GM20431 (cell line): Measurements from ENCODE around the gene MEGF6.

Experiments
- in situ Hi-C: fragments of 300-500 bp; cut with MseI, MboI; formaldehyde crosslinking; loops from one replicate; pipeline ENCODE4 v1.15.0; 2020; ENCODE audit warnings: low sequenced_read_pairs; ENCODE audit not compliant: unreplicated experiment

MEGF6 gene

DNA sequence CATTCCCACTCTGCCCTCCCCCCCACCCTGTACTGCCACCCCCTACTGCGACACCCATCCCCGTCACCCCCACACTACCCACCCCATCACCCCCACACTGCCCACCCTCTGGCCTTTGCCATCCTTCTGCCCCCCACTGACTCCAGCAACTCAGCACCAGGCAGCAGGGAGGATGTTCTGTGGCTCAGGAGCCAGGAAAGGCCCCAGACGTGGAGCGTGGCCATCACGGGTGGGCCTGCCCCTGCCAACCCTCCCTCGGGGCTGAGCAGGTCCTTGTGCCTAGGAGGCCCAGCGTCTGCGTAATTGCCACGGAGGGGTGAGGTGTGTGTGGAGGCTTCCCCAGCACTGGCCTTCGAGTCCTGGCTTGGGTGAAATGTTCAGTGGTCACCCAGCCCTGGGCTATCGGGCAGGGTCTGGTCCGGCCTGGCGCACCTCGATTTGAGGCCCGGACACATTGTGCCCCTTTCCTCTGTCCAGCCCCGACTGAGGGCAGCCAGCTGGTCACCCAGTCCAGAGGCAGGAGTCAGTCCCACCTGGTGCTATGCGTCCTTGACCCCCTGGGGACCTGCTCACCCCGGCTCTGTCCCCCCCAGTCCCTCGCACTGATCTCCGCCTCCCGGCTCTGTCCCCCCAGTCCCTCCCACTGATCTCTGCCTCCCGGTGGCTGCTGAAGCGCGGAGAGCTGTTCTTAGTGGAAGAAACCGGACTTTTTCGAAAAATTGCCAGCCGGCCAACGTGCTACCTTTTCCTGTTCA, 133.9 kb downstream of the MEGF6 start:
- in situ Hi-C loops: no loop called here

DNA sequence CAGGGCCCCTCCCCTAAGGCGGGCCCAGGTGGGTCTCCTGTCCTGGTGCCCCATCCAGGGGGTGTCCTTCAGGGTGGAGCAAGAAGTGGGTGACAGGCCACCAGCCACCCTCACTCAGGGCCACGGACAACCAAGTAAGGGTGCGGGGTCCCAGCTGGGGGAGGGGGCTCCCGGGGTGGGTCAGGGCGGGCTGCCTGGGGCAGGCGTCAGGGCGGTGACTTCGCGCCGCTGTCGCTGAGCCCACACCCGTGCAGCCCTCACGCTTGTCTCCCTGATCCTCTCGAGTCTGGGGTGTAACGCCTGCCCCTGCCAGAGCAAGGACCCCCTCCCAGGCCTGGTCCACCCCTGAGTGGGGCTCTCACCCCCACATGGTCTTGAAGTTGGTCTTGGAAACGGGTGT, 134.6 kb downstream of the MEGF6 start:
- in situ Hi-C loops: no loop called here

GRCh38 chr1:3475839-3476573, 135.3 kb downstream of the MEGF6 start:
- in situ Hi-C loops: no loop called here

DNA sequence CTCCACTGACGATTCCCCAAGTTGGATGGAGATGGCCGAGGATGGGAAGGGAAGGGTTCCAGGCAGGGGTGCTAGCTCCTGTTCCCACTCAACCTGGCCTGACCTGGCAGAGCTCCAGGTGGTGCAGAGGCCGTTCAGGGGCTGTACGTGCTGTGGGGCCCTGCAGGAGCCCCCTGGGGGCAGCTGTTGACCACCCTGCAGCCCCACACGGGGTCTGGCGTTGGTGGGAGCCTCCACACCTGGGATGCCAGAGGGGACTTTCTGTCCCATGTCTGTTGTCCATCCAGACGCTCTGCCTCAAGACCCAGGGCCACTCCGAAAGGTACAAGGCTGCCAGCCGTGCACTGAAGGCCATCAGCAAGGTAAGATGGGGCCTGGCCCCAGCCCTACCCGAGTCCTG, 136.9 kb downstream of the MEGF6 start:
- in situ Hi-C loops: no loop called here

DNA sequence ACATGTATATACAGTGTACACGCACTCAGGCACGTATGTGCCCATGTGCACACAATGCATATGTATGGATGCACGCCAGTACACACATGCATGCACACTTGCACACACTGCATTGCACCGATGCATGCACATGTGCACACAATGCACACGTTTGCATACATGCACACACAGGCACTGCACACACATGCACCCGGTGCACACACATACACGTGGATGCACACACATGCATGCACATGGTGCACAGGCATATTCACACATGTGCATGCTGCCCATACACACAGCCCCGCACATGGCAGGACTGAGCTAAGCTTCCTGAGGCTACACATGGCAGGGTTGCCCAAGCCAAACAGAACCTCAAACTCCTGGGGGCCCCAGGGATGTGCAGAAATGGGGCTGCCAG, 137.3 kb downstream of the MEGF6 start:
- in situ Hi-C loops: no loop called here

GRCh38 chr1:3473381-3473844, 137.9 kb downstream of the MEGF6 start:
- in situ Hi-C loops: no loop called here

- in situ Hi-C loops: no loop called here
Observed at GRCh38 chr1:3472906-3473305, 138.4 kb downstream of the MEGF6 start.

DNA sequence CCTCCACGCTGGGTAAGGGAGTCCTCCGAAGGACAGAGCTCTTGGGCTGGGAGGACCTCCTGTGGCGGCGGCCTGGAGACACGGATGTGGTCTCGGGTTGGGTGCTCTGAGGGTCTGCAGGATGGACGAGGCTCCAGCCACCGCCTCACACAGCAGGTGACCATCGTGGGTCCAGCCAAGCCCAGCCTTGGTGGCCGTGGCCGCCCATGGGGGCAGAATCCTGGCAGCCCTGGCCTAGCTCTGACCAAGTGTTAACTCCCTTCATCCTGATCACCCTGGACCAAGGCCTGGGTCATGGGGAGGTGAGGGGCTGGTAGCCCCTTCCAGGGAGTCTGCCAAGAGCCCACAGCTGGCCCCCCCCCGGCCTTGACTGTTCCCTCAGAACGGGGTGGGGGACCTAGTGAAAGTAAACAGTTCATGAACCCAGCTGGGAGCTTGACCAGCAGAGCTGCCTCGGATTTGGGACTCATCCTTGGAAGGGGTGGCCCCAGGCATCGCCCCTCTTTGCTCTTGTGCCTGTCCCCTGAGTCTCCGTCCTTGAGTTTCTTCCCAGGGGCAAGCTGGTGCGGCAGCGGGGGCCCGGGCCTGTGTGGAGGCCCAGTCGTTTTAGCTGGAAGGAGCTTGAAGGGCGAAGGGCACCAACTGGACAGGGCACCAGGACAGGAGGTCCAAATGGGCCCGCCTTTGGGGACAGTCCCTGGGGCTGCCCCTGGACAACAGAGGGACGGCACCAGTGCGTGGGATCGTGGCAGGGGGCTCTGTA, 139.0 kb downstream of the MEGF6 start:
- in situ Hi-C loops: no loop called here

- in situ Hi-C loops: no loop called here
Observed at GRCh38 chr1:3471356-3472087, 139.8 kb downstream of the MEGF6 start.

DNA sequence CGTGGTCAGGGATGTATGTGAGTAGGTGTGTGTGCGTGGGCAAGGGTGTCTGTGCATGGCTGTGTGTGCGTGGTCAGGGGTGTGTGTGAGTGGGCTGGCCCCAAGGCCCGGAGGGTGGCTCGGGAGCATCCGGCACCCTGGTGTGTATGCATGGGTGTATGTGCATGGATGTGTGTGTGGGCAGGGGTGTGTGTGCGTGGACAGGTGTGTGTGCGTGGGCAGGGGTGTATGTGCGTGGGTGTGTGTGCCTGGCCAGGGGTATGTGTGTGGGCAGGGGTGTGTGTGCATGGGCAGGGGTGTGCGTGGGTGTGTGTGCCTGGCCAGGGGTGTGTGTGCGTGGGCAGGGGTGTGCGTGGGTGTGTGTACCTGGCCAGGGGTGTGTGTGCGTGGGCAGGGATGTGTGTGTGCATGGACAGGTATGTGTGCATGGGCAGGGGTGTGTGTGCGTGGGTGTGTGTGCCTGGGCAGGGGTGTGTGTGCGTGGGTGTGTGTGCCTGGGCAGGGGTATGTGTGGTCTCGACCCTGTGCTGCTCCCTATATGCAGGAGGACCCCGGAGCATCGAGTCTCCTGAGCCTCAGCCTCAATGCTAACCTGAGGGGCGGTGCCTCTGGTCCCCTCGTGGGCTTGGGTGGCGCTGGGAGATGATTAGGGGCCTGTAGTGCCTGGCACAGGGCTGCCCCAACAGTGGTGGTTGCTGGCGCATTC, 140.5 kb downstream of the MEGF6 start:
- in situ Hi-C loops: no loop called here

DNA sequence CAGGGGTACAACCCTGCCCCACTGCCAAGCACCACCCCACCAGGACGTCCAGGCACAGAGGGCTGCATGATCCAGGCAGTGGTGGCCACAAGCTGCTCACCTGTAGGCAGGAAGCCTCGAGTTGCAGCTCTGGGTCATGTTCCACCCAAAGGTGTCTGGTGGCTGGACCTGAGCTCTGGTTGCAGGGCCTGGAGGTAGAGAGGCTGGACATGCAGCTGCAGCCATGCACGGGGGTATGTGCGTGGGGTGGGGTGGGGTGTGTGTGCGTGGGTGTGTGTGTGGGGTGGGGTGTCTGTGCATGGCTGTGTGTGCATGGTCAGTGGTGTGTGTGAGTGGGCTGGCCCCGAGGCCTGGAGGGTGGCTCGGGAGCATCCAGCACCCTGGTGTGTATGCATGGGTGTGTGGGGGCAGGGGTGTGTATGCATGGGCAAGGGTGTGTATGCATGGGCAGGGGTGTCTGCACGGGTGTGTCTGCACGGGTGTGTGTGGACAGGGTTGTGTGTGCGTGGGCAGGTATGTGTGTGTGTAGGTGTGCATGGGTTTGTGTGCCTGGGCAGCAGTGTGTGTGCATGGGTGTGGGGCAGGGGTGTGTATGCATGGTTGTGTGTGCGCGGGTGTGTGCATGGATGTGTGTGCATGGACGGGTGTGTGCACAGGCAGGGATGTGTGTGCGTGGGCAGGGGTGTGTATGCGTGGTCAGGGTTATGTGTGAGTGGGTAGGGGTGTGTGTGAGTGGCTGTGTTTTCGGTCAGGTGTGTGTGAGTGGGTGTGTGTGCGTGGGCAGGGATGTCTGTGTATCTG, 141.3 kb downstream of the MEGF6 start:
- in situ Hi-C loops: no loop called here

- in situ Hi-C loops: no loop called here
Observed at GRCh38 chr1:3469104-3469848, 142.0 kb downstream of the MEGF6 start.

DNA sequence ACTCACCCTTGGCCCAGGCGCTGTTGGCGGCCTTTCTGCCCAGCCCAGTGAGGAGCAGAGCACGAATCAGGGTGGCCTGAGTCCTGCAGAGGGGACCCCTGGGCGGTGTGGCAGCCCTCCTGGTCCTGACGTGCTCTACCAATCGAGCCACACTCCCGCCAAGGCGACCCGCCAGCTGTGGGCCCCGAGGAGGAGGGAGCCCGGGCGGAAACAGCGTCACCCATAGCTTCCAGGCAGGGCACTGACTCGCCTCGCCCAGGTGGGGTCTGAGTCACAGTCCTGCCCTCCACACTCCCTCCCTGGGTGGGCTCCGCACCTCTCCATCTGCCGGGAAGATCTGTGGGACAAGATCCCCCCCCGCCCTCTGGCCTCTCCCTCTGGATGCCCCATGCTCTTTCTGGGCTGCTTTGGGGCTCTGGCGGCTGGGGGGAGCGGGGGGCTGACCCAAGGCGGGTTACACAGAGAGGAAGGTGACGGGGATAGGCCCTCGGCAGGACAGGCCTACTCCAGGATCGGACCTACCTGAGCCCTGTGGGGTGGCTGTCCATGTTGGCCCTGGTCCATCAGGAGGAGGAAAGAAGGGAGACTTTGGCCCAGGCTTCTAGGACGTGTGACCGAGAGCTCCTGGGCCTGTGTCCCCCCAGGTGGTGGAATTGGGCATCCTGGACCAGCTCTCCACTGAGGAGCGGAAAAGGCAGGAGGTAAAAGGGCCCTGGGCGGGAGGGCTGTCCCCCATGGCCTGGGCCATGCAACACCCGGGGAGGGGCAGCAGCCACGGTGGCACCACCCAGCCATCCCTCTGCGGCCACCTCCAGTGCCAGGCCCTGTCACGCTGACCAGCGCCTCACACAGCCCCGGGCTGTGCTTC, 142.8 kb downstream of the MEGF6 start:
- in situ Hi-C loops: no loop called here

GRCh38 chr1:3467096-3468036, 143.9 kb downstream of the MEGF6 start:
- in situ Hi-C loops: no loop called here

- in situ Hi-C loops: no loop called here
Observed at GRCh38 chr1:3466366-3467075, 144.8 kb downstream of the MEGF6 start.

GRCh38 chr1:3465935-3466321, 145.4 kb downstream of the MEGF6 start:
- in situ Hi-C loops: no loop called here
